Neural progenitor cell (in vitro differentiated cells): ENCODE measurements around the gene RAD23B. TPM values are rescaled to one million over a fixed set of nuclear protein-coding genes. Genes with fewer than 3 reads are reported as not detected.

Source experiments
- DNase-seq: peaks from one replicate; pipeline ENCODE4 v3.0.0-alpha.2; 2016; ENCODE audit warnings: low spot score
- H2AFZ ChIP-seq: fragments of 200-600 bp; sonication (generic); replicated peaks from 2 replicates; pipeline ENCODE4 v1.6.1; 2016; ENCODE audit warnings: antibody characterized with exemption
- H3F3A ChIP-seq: fragments of 200-600 bp; sonication (generic); 2 replicates; pipeline ENCODE4 v1.6.1; 2016; ENCODE audit warnings: antibody characterized with exemption, low read depth
- H3K27ac ChIP-seq: fragments of 200-600 bp; sonication (generic); 2 replicates; pipeline ENCODE4 v1.5.1; 2016; ENCODE audit warnings: mild to moderate bottlenecking
- H3K27me3 ChIP-seq: fragments of 200-600 bp; sonication (generic); 2 replicates; pipeline ENCODE4 v1.6.1; 2016; ENCODE audit warnings: mild to moderate bottlenecking, moderate library complexity
- H3K36me3 ChIP-seq: fragments of 200-600 bp; sonication (generic); 2 replicates; pipeline ENCODE4 v1.5.1; 2016
- H3K4me1 ChIP-seq: fragments of 200-600 bp; sonication (generic); 2 replicates; pipeline ENCODE4 v1.6.1; 2016; ENCODE audit warnings: mixed run types
- H3K4me2 ChIP-seq: fragments of 200-600 bp; sonication (generic); 2 replicates; pipeline ENCODE4 v1.6.1; 2016
- H3K4me3 ChIP-seq: fragments of 200-600 bp; sonication (generic); 2 replicates; pipeline ENCODE4 v1.5.1; 2016
- H3K79me2 ChIP-seq: fragments of 200-600 bp; sonication (generic); 2 replicates; pipeline ENCODE4 v1.6.1; 2016; ENCODE audit warnings: low read depth
- H3K9ac ChIP-seq: fragments of 200-600 bp; sonication (generic); 2 replicates; pipeline ENCODE4 v1.6.1; 2016
- H3K9me3 ChIP-seq: fragments of 200-600 bp; sonication (generic); 2 replicates; pipeline ENCODE4 v1.5.1; 2016; ENCODE audit warnings: low read depth
- H4K20me1 ChIP-seq: fragments of 200-600 bp; sonication (generic); 2 replicates; pipeline ENCODE4 v1.6.1; 2016; ENCODE audit warnings: low read depth
- H3K27ac Mint-ChIP-seq: 3 replicates; pipeline ENCODE4 v1.8.0; 2021; ENCODE audit warnings: mixed read lengths
- H3K27me3 Mint-ChIP-seq: 2 replicates; pipeline ENCODE4 v1.8.0; 2022; ENCODE audit warnings: low read depth, mild to moderate bottlenecking, inconsistent platforms, moderate library complexity, mixed read lengths; ENCODE audit not compliant: insufficient read depth
- H3K36me3 Mint-ChIP-seq: 3 replicates; pipeline ENCODE4 v1.8.0; 2021; ENCODE audit warnings: mixed read lengths
- H3K4me1 Mint-ChIP-seq: 3 replicates; pipeline ENCODE4 v1.8.0; 2021; ENCODE audit warnings: mixed read lengths
- H3K4me3 Mint-ChIP-seq: 3 replicates; pipeline ENCODE4 v1.8.0; 2021; ENCODE audit warnings: mild to moderate bottlenecking, moderate library complexity, mixed read lengths
- H3K9me3 Mint-ChIP-seq: 3 replicates; pipeline ENCODE4 v1.8.0; 2020; ENCODE audit warnings: mixed read lengths
- CTCF ChIP-seq: fragments of 200-600 bp; sonication (generic); IDR thresholded peaks from 2 replicates; pipeline ENCODE4 v1.5.1; 2017; ENCODE audit warnings: antibody characterized with exemption, mild to moderate bottlenecking
- EZH2 ChIP-seq: fragments of 200-600 bp; sonication (generic); IDR thresholded peaks from 2 replicates; pipeline ENCODE4 v1.6.1; 2017; ENCODE audit warnings: antibody characterized with exemption, mild to moderate bottlenecking, moderate library complexity
- EZH2phosphoT487 ChIP-seq: fragments of 200-600 bp; sonication (generic); IDR thresholded peaks from 2 replicates; pipeline ENCODE4 v1.6.1; 2017; ENCODE audit warnings: antibody characterized with exemption
- total RNA-seq: library from RNA; depleted of rRNA; stranded (reverse); fragments of >200 nt; gene quantifications from 2 replicates; pipeline ENCODE4 v1.2.3, GENCODE V29; 2015; ENCODE audit warnings: low replicate concordance

Gene RAD23B
- total RNA-seq, 1 donor from 2014 or later: 178 TPM

GRCh38 chr9:107367727-107368502 is 84.8 kb downstream of the RAD23B start:
- no peaks in the 10 kb centered on the region for H3F3A ChIP-seq
- H3K4me1 ChIP-seq: peaks cover 20% of the 10 kb centered on the region
- DNase-seq: no peak

DNA sequence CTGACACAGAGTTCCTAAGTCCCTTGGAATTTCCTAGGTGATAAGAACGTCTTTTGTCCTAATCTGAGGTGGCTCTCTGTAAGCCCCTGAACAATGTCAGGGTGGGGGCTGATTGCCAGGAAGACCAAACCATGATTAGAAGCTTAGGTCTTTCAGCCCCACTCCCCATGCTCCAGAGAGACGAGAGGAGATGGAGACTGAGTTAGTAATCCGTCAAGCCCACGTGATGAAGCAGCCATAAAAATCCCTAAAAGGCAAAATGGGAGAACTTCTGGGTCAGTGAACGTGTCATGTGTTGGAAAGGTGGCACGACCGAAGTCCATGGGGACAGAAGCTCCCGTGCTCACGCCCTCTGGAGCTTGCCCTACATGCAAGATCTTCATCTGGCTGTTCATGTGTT is 85.6 kb downstream of the RAD23B start:
- H3K79me2 ChIP-seq: no peaks in the 10 kb centered on the region
- no peak overlapping the region for H3K4me3 ChIP-seq
- Mint-ChIP-seq H3K36me3 (no peaks in the 10 kb centered on the region), H3K27me3 (peaks cover 6% of the 10 kb centered on the region), H3K9me3 (no peaks in the 10 kb centered on the region), H3K4me1 (peaks cover 24% of the 10 kb centered on the region), H3K27ac (no peak overlapping the region), H3K4me3 (no peak overlapping the region)
- no peaks in the 10 kb centered on the region for H3K9me3 ChIP-seq
- H3K9ac ChIP-seq: no peak overlapping the region
- no peak overlapping the region for H2AFZ ChIP-seq
- H3K27me3 ChIP-seq: no peaks in the 10 kb centered on the region
- DNase-seq: peak; percentile 23
- no peak for TF ChIP-seq EZH2phosphoT487
- TF ChIP-seq EZH2: no peak
- no peak for TF ChIP-seq CTCF
- no peaks in the 10 kb centered on the region for H4K20me1 ChIP-seq
- no peaks in the 10 kb centered on the region for H3F3A ChIP-seq
- no peak overlapping the region for H3K4me2 ChIP-seq
- peaks cover 16% of the 10 kb centered on the region for H3K4me1 ChIP-seq
- H3K36me3 ChIP-seq: no peaks in the 10 kb centered on the region
- no peak overlapping the region for H3K27ac ChIP-seq

More at GRCh38 chr9:107367727-107368502, 84.8 kb downstream of the RAD23B start:
- Mint-ChIP-seq H3K4me1 (peaks cover 28% of the 10 kb centered on the region), H3K27ac (peak overlapping the region; percentile 76), H3K9me3 (no peaks in the 10 kb centered on the region), H3K27me3 (peaks cover 6% of the 10 kb centered on the region), H3K4me3 (no peak overlapping the region), H3K36me3 (no peaks in the 10 kb centered on the region)
- Histone ChIP-seq H3K4me3 (no peak overlapping the region), H3K79me2 (no peaks in the 10 kb centered on the region), H3K27me3 (no peaks in the 10 kb centered on the region), H3K9ac (no peak overlapping the region), H3K9me3 (no peaks in the 10 kb centered on the region), H3K27ac (no peak overlapping the region), H3K4me2 (no peak overlapping the region), H2AFZ (peak overlapping the region; percentile 3), H3K36me3 (no peaks in the 10 kb centered on the region), H4K20me1 (no peaks in the 10 kb centered on the region)
- TF ChIP-seq EZH2: no peak
- no peak for TF ChIP-seq CTCF
- no peak for TF ChIP-seq EZH2phosphoT487

DNA sequence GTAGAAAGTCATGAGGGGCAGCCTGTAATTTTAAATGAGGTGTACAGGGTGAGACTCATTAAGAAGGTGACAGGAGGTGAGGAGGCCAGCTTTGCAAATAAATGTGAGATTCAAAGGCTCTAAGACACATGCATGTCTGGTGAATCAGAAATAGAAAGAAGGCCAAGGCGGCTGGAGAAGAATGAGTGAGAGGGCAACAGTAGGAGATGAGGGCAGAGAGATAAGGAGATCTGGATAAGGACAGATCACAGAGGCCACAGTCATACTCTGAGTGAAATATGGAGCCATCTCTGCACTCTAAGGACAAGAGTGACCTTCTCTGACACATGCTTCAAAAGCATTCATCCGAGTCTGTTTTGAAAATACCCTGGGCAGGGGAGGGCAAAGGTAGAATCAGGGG is 90.7 kb downstream of the RAD23B start:
- H2AFZ ChIP-seq: no peak overlapping the region
- H3K36me3 ChIP-seq: no peaks in the 10 kb centered on the region
- no peaks in the 10 kb centered on the region for H3K9me3 ChIP-seq
- no peak overlapping the region for H3K27ac ChIP-seq
- no peaks in the 10 kb centered on the region for H4K20me1 ChIP-seq
- TF ChIP-seq EZH2 (no peak), CTCF (no peak), EZH2phosphoT487 (no peak)
- H3K27me3 Mint-ChIP-seq: peaks cover 2% of the 10 kb centered on the region
- no peak overlapping the region for H3K4me3 ChIP-seq
- H3K4me2 ChIP-seq: no peak overlapping the region
- no peak for DNase-seq
- no peaks in the 10 kb centered on the region for H3K27me3 ChIP-seq
- H3K79me2 ChIP-seq: no peaks in the 10 kb centered on the region
- no peak overlapping the region for H3K9ac ChIP-seq
- peaks cover 3% of the 10 kb centered on the region for H3K4me1 ChIP-seq
- H3K36me3 Mint-ChIP-seq: no peaks in the 10 kb centered on the region
- no peaks in the 10 kb centered on the region for H3F3A ChIP-seq
- peaks cover 4% of the 10 kb centered on the region for H3K4me1 Mint-ChIP-seq
- H3K9me3 Mint-ChIP-seq: no peaks in the 10 kb centered on the region
- H3K4me3 Mint-ChIP-seq: no peak overlapping the region
- H3K27ac Mint-ChIP-seq: no peak overlapping the region
